ENCODE results near the gene HS3ST4. TPM values are rescaled to one million over a fixed set of nuclear protein-coding genes. Genes with fewer than 3 reads are reported as not detected.

Gene HS3ST4
- total RNA-seq, 1 donor: under 0.01 TPM

DNA sequence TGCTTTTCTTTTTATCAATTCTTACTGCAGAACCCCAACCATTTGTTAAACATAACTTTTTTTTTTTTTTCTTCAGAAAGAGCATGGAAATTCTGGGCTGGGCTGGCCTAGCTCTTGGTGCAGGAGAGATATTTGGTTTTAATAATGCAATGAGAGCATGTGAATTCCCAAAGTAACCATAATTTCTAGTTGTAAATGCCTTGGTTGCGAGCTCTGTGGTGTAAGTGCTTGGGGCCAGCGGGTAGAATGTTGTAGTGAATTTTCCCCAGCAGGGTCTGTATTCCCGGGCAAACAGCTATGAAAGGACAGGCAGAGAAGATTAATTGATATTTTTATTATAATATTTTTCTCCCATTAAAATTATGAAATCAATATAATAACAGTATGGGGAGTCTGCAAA is 465.6 kb downstream of the HS3ST4 start:
- no peak for DNase-seq (ENCODE audit: low read depth in 2 of 3, low spot score in 2 of 3)

- DNase-seq (ENCODE audit: low read depth in 2 of 3, low spot score in 2 of 3): no peak
These were observed 466.5 kb downstream of the HS3ST4 start for GRCh38 chr16:26158142-26158759.

- DNase-seq (ENCODE audit: low read depth in 2 of 3, low spot score in 2 of 3): no peak
These were observed 469.9 kb downstream of the HS3ST4 start for GRCh38 chr16:26161461-26162180.

- no peak for DNase-seq (ENCODE audit: low read depth in 2 of 3, low spot score in 2 of 3)
These were observed 477.7 kb downstream of the HS3ST4 start for GRCh38 chr16:26169473-26169872.

DNA sequence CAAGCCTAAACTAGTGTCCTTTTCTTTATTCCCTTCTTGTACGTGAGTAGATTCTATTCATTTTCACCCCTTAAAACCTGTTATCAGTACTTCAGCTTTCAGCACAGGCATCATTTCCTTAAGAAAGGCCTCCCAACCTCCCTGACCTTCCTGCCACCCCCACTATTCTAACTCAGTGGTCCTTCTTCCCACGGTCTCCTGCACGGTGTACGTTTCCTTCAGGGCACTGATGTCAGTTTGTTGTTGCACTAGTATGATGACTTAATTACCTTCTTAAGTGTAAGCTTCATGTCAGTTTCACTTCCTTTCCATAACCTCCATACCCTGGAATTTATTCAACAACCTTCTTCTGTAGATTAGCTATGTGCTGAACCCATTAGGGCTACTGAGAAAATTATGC is 484.2 kb downstream of the HS3ST4 start:
- DNase-seq (ENCODE audit: low read depth in 2 of 3, low spot score in 2 of 3): no peak

DNA sequence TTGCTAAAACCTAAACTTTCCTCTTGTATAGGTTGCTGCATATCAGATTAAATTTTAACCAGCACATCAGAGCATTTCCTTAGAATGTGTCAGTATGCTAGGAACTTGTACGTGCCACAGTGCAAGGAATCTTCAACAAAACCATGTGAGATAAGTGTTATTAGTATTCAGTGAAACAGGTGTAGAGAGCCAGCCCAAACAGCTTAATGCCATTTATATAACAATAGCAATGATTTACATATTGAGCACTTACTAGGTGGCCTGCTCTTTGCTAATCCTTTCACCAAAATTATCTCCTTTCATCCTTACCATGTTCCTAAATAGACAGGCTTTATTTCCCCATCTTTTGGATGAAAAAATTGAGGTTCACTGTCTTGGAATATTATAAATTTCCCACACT is 485.7 kb downstream of the HS3ST4 start:
- no peak for DNase-seq (ENCODE audit: low read depth in 2 of 3, low spot score in 2 of 3)

DNA sequence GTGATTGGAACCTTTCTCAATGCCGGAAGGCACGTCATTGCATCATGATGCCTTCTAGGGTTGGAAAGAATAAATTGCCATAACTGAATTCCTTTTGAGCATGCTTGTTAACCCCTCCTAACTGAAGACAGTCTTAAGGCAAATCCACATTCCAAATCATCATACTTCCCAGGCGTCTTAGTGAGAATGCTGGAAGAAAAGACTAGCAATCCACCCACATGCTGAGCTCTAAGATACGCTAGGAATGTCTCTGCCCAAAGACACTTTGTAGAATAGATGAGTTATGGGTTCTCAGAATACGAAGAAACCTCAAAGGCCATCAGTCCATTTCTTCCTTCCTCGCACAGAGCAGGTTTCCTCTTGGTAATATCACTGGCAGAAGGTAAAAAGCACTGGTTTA is 486.5 kb downstream of the HS3ST4 start:
- no peak for DNase-seq (ENCODE audit: low read depth in 2 of 3, low spot score in 2 of 3)

DNA sequence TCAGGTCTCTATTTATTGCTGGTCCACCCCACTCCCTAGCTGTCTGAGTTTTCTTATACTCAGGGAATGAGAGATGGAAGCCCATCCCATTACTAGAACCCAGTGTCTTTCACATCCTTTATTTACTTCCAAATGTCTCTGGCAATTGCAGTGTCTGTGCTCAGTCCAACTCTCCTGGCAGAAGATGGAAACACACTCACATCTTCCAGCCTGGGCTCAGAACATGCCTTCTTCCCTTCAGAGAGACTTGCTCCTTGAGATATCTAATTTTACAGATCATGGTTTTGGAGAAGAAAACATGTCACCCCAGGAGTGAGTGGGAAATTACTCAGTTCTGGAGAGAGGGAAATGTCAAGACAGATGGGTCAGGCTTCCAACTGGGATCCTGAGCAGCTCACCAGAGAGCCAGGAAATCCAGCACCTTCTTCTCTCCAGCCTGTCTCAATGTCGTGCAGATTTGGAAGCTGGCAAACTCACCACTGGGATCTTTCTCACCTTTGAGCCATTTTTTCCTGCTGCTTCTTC is 494.4 kb downstream of the HS3ST4 start:
- no peak for DNase-seq (ENCODE audit: low read depth in 2 of 3, low spot score in 2 of 3)

Small RNAs within 50 kb of the gene (small RNA-seq; reads per million reads assigned to genes)
- gene HMGN2P3 (not detected), gene MIR548W (not detected), gene RNA5SP405 (not detected)

Data from hematopoietic multipotent progenitor cell (in vitro differentiated cells).